Stimulated activated naive B cell treated with anti-CD40 and anti-IgM and Interleukin-4, amounts not matched to agents 10 μg/mL and 1 μg/mL and 100 μg/mL, for 72 hours (primary cell): ENCODE results near the gene TAOK1.
"Not testable (repeated sequence)": the region's sequence is repeated elsewhere in the genome, so short reads cannot be mapped to it uniquely, and the experiment has no call there.

Experiments used
- ATAC-seq, 2 donors: fragments of 150-1000 bp; cut with Tn5 transposase; replicated peaks; 2 replicates each; pipeline ENCODE4 v1.10.0; 2021; ENCODE audit warnings: moderate library complexity in 1 of 2
- DNase-seq: peaks from one replicate; pipeline ENCODE4 v3.0.0; 2021
- H3K27ac Mint-ChIP-seq: one replicate; pipeline ENCODE4 v1.8.0; 2022; ENCODE audit warnings: mild to moderate bottlenecking, mixed read lengths
- H3K27me3 Mint-ChIP-seq, 2 donors: one replicate each; pipeline ENCODE4 v1.8.0; 2022; ENCODE audit warnings: mixed read lengths in 2 of 2
- H3K36me3 Mint-ChIP-seq, 2 donors: one replicate each; pipeline ENCODE4 v1.8.0; 2022; ENCODE audit warnings: mixed read lengths in 2 of 2, mild to moderate bottlenecking in 1 of 2
- H3K4me1 Mint-ChIP-seq, 2 donors: one replicate each; pipeline ENCODE4 v1.8.0; 2022; ENCODE audit warnings: mixed read lengths in 2 of 2, mild to moderate bottlenecking in 1 of 2
- H3K4me3 Mint-ChIP-seq, 2 donors: one replicate each; pipeline ENCODE4 v1.8.0; 2022; ENCODE audit warnings: mild to moderate bottlenecking in 2 of 2, mixed read lengths in 2 of 2, moderate library complexity in 1 of 2
- H3K9me3 Mint-ChIP-seq, 2 donors: one replicate each; pipeline ENCODE4 v1.8.0; 2022; ENCODE audit warnings: mixed read lengths in 2 of 2, mild to moderate bottlenecking in 1 of 2

The TAOK1 gene

DNA sequence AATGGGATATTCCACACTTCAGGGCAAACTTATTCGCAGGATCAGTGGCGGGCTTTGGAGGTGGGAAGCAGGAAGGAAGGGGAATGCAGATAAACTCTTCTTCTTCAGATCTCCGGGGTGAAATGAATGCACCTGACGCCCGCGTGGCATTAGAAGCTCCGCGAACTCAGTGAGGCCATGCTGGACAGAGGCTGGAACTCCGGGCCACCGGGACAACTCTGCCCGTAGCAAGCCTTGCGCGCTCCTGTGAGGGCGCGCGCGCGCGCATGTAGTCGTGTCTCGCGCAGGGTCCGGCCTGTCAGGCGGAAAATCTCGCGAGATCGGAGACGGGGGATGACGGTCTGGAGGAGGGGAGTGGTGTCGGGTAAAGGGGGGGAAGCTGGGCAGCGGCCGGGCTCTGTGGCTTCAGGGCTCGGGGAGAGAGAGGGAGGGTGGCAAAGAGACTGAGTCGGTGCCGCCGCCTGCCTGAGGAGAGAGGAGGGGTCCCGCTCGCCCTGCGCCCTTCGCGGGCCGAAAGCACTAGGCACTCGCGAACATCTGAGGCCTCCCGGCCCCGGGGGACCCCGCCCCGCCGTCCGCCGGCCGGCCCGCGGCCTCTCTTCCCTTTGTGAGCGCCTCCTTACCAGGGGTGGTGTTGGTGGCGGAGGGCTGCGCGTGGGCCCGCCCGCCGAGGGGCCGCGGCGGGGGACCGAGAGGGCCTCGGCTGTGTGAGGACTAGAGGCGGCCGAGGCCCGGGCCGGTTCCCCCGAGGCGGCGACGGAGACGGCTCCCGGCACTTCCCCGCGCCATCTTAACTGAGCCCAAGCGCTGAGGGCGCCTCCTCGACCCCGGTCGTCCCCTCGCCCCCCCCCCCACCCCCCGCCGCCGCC is at the start of gene TAOK1:
Gene TAOK1 (plus strand): TSS at position 382 of the 869 bp plus-strand sequence. CDS start 61,186 bp downstream, outside the sequence.
- peak; percentile 95 to 96 for ATAC-seq

DNA sequence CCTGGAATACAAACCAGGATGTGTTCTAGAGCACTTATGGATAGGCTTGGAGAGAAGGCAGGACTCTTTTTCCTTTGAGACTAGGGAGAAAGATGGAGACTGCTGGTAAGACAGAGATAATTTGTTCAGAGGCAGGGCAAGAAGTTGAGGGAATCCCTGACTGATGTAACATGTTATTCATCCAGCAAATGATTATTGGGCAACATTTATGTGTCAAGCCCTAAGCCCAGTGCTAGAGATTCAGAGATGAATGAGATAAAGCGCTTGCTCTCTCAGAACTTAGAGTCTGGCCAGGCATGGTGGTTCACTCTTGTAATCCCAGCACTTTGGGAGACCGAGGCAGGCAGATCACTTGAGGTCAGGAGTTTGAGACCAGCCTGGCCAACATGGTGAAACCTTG is 48.4 kb upstream of the TAOK1 start:
- Mint-ChIP-seq H3K9me3 (no peaks in the 10 kb centered on the region), H3K4me1 (peaks cover 8 to 12% of the 10 kb centered on the region in 2 donors), H3K4me3 (no peak overlapping the region), H3K27ac (peak overlapping the region; percentile 39), H3K36me3 (no peaks in the 10 kb centered on the region), H3K27me3 (no peaks in the 10 kb centered on the region)
- DNase-seq (no peak), ATAC-seq (no peak)

More for the DNA sequence above, at the start of gene TAOK1:
- H3K27ac Mint-ChIP-seq: peak within 1 kb of the TSS; percentile 99
- peaks cover 14 to 41% of the 10 kb centered on the region in 2 donors for H3K4me1 Mint-ChIP-seq
- H3K36me3 Mint-ChIP-seq: peaks cover 6 to 10% of the 10 kb centered on the region in 2 donors
- H3K9me3 Mint-ChIP-seq: no peaks in the 10 kb centered on the region
- no peaks in the 10 kb centered on the region for H3K27me3 Mint-ChIP-seq
- peak; percentile 97 for DNase-seq
- peak within 1 kb of the TSS; percentile 87 to 97 for H3K4me3 Mint-ChIP-seq

DNA sequence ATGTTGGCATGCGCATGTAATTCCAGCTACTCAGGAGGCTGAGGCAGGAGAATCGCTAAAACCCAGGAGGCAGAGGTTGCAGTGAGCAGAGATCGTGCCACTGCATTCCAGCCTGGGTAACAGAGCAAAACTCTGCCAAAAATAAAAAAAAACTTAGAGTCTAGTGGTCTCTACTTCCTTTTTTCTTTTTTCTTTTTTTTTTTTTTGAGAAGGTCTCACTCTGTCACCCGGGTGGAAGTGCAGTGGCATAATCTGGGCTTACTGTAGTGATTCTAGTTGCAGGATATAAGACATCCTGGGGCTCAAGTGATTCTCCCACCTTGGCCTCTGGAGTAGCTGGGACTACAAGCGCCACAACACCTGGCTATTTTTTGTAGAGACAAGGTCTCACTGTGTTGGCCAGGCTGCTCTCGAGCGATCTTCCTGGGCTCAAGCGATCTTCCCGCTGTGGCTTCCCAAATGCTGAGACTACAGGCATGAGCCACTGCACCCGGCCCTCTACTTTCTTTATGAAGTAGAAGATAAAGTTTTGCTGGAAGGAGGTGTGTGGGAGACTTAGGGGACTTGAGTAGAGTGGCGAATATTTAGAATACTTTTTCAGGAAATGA is 47.9 kb upstream of the TAOK1 start:
- Mint-ChIP-seq H3K27ac (no peak overlapping the region), H3K9me3 (no peaks in the 10 kb centered on the region), H3K36me3 (no peaks in the 10 kb centered on the region), H3K27me3 (no peaks in the 10 kb centered on the region), H3K4me3 (no peak overlapping the region), H3K4me1 (peaks cover 8 to 12% of the 10 kb centered on the region in 2 donors)
- no peak for DNase-seq
- peak; percentile 74 to 75 for ATAC-seq

DNA sequence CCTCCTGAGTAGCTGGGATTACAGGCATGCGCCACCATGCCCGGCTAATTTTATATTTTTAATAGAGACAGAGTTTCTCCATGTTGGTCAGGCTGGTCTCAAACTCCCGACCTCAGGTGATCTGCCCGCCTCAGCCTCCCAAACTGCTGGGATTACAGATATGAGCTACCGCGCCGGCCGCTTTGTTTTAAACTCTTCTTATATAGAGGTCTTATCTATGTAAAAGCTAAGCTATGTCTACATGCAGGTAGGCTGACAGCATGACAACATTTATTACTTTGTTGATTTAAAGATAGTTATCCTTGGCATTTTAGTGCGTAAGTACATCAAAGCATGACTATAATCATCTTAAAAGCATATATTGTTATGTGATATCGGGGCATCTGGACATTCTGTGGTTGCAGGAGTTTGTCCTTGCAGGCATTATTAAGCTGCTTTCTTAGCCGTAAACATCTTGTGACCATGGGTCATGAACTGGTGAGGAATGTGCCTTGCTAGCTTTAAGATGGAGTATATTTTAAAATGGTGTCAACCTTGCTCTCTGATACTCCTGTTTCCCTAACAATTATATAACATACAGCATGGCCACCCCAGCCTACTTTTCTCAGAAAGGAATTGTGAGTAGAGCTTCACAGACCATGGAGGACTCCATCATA is 45.8 kb upstream of the TAOK1 start:
- H3K27ac Mint-ChIP-seq: no peak overlapping the region
- H3K9me3 Mint-ChIP-seq: no peaks in the 10 kb centered on the region
- no peaks in the 10 kb centered on the region for H3K27me3 Mint-ChIP-seq
- H3K36me3 Mint-ChIP-seq: no peaks in the 10 kb centered on the region
- peaks cover 10 to 12% of the 10 kb centered on the region in 2 donors for H3K4me1 Mint-ChIP-seq
- DNase-seq (no peak), ATAC-seq (no peak)
- no peak overlapping the region for H3K4me3 Mint-ChIP-seq

DNA sequence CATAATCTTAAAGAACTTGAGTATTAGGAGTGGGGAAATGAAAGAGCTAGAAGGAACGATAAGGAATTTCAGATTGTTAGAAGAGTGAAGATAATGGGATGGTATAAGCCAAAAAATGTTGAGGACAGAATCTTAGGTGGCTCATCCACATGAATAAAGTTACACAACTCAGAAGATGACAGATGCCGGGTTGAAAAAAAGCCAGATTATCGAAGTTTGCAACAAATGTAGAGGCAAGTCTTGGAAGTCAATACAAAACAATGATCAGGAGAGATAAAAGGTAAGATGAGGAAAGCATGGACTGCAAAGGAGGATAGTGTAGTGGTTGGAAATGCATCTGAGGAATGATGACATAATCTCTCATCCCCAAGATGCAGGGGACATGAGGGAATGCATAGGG is 45.1 kb upstream of the TAOK1 start:
- ATAC-seq (no peak), DNase-seq (no peak)
- Mint-ChIP-seq H3K4me1 (peaks cover 10 to 12% of the 10 kb centered on the region in 2 donors), H3K27me3 (no peaks in the 10 kb centered on the region), H3K36me3 (no peaks in the 10 kb centered on the region), H3K9me3 (no peaks in the 10 kb centered on the region), H3K27ac (no peak overlapping the region), H3K4me3 (no peak overlapping the region)

DNA sequence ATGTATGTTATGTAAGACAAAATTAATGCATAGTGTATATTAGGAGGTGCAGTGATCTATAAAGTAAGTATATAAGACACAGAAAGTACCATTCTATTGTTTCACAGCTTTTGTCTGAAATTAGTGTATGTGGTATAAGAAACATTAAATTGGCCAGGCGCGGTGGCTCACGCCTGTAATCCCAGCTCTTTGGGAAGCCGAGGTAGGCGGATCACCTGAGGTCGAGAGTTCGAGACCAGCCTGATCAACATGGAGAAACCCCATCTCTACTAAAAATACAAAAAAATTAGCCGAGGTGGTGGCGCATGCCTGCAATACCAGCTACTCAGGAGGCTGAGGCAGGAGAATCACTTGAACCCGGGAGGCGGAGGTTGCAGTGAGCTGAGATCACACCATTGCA is 44.7 kb upstream of the TAOK1 start:
- not testable (repeated sequence) for H3K27me3 Mint-ChIP-seq, H3K36me3 Mint-ChIP-seq, DNase-seq, H3K27ac Mint-ChIP-seq, H3K4me3 Mint-ChIP-seq, H3K9me3 Mint-ChIP-seq, ATAC-seq
- H3K4me1 Mint-ChIP-seq: peaks cover 10 to 12% of the 10 kb centered on the region in 2 donors

DNA sequence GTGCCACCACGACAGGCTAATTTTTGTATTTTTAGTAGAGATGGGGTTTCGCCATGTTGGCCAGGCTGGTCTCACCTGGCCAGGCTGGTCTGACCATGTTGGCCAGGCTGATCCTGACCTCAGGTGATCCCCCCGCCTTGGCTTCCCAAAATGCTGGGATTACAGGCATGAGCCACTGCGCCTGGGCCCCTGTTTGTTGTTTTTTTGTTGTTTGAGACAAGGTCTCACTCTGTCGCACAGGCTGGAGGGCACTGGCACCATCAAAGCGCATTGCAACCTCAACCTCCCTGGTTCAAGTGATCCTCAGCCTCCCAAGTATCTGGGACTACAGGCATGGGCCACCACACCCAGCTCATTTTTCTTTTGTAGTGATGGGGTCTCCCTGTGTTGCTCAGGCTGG is 43.7 kb upstream of the TAOK1 start:
- Mint-ChIP-seq H3K36me3 (no peaks in the 10 kb centered on the region), H3K27ac (no peak overlapping the region), H3K27me3 (no peaks in the 10 kb centered on the region), H3K4me1 (peaks cover 7 to 9% of the 10 kb centered on the region in 2 donors), H3K4me3 (no peak overlapping the region), H3K9me3 (no peaks in the 10 kb centered on the region)
- no peak for DNase-seq
- ATAC-seq: no peak

DNA sequence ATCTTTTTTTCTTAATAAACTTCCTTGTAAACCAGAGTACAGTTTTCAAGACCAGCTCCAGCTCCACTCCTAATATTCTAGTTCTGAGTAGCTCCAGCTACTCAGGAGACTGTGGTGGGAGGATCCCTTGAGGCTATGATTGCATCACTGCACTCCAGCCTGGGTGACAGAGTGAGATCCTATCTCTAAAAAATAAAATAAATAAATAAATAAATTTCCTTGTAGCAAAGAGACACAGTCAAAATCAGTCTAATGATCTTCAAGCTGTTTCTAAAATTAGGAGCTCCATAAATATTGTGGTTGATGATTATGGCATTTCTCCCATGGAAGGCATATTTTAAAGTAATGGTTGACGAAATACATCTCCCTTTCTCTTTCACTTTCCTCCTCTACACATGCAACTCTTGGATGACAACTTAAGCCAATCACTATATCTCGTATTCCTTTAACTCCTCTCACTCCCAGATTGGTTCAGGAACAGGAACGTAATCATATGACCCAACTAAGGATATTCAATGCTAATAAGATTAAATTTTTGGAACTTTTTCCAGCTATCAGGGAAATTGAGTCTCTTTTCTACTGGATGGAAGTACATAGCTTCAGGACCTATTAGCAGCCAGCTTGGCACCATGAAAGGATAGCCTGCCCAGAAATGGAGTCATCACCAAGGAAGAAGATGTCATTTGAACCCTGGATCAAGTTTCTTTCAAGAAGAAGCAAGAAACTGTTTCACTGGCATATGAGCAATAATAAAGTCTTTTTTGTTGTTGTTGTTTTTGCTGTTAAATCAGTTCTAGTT is 42.1 kb upstream of the TAOK1 start:
- peaks cover 0 to 1% of the 10 kb centered on the region in 2 donors for H3K4me1 Mint-ChIP-seq
- no peak overlapping the region for H3K27ac Mint-ChIP-seq
- H3K9me3 Mint-ChIP-seq: no peaks in the 10 kb centered on the region
- DNase-seq: no peak
- no peak for ATAC-seq
- no peaks in the 10 kb centered on the region for H3K27me3 Mint-ChIP-seq
- no peak overlapping the region for H3K4me3 Mint-ChIP-seq
- H3K36me3 Mint-ChIP-seq: no peaks in the 10 kb centered on the region

DNA sequence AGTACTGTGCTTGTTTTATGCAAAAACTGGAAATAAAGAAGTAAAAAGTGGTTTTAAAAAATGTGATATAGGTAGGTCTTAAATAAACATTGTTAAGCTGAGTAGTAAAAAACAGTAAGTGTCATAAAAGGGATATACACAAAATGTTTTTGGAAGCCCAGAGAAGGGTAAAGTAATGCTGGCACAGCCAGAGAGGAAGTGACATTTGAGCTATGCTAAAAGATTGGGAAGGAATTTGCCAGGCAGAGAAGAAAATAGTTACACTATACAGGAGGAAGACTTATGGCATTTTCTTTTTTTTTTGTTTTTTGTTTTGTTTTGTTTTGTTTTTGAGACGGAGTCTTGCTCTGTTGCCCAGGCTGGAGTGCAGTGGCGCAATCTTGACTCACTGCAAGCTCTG is 40.8 kb upstream of the TAOK1 start:
- peaks cover 0 to 1% of the 10 kb centered on the region in 2 donors for H3K4me1 Mint-ChIP-seq
- H3K27me3 Mint-ChIP-seq: no peaks in the 10 kb centered on the region
- DNase-seq (no peak), ATAC-seq (no peak)
- H3K36me3 Mint-ChIP-seq: no peaks in the 10 kb centered on the region
- H3K27ac Mint-ChIP-seq: no peak overlapping the region
- H3K4me3 Mint-ChIP-seq: no peak overlapping the region
- H3K9me3 Mint-ChIP-seq: no peaks in the 10 kb centered on the region

DNA sequence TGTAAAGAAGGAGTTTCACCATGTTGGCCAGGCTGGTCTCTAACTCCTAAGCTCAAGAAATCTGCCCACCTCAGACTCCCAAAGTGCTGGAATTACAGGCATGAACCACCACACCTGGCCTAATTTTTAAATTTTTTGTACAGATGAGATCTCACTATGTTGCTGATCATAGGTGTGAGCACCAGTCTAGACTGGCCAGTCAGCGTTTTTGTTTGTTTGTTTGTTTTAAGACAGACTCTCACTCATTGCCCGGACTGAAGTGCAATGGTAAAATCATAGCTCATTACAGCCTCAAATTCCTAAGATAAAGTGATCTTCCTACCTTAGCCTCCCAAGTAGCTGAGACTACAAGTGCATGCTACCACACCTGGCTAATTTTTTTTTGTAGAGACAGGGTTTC is 38.0 kb upstream of the TAOK1 start:
- H3K4me1 Mint-ChIP-seq: peaks cover 3 to 4% of the 10 kb centered on the region in 2 donors

DNA sequence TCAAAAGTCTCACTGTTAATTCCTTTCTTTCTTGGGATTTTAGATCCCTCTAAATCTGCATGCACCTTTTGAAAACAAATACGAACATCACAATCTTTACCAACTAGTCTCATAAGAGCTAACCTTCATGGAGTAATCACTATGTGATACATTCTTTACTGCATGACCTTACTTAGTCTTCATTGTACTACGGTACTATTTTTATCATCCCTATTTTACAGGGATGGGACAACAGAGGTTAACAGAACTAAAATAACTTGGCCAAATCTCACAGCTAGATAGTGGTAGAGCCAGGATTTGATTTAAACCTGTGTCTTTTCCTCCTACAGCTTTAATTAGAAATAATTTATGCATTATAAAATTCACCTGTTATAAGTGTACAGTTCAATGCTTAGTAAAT is 32.9 kb upstream of the TAOK1 start:
- H3K27ac Mint-ChIP-seq: no peak overlapping the region
- peaks cover 3 to 19% of the 10 kb centered on the region in 2 donors for H3K4me1 Mint-ChIP-seq
- no peaks in the 10 kb centered on the region for H3K36me3 Mint-ChIP-seq
- no peak overlapping the region for H3K4me3 Mint-ChIP-seq
- H3K27me3 Mint-ChIP-seq: peaks cover 0 to 5% of the 10 kb centered on the region in 2 donors
- ATAC-seq (no peak), DNase-seq (no peak)
- H3K9me3 Mint-ChIP-seq: no peaks in the 10 kb centered on the region

More for the DNA sequence above, 38.0 kb upstream of the TAOK1 start:
- H3K36me3 Mint-ChIP-seq: no peaks in the 10 kb centered on the region
- H3K4me3 Mint-ChIP-seq: no peak overlapping the region
- DNase-seq: no peak
- no peak overlapping the region for H3K27ac Mint-ChIP-seq
- no peaks in the 10 kb centered on the region for H3K9me3 Mint-ChIP-seq
- H3K27me3 Mint-ChIP-seq: peaks cover 0 to 4% of the 10 kb centered on the region in 2 donors
- no peak for ATAC-seq

DNA sequence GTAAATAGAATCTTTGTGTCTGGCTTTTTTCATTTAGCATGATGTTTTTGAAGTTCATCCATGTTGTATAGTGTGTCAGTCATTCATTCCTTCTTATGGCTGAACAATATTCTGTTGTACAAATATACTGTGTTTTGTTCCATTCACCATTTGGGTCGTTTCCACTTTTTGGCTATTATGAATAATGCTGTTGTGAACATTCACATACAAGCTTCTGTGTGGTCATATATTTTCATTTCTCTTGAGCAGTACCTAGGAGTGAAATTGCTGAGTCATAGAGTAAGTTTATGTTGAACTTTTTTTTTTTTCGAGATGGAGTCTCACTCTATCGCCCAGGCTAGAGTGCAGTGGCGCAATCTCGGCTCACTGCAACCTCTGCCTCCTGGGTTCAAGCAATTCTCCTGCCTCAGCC is 32.3 kb upstream of the TAOK1 start:
- H3K4me3 Mint-ChIP-seq: no peak overlapping the region
- peaks cover 0 to 5% of the 10 kb centered on the region in 2 donors for H3K27me3 Mint-ChIP-seq
- DNase-seq: no peak
- H3K9me3 Mint-ChIP-seq: no peaks in the 10 kb centered on the region
- peaks cover 3 to 19% of the 10 kb centered on the region in 2 donors for H3K4me1 Mint-ChIP-seq
- peak; percentile 57 to 60 for ATAC-seq
- no peak overlapping the region for H3K27ac Mint-ChIP-seq
- H3K36me3 Mint-ChIP-seq: no peaks in the 10 kb centered on the region

DNA sequence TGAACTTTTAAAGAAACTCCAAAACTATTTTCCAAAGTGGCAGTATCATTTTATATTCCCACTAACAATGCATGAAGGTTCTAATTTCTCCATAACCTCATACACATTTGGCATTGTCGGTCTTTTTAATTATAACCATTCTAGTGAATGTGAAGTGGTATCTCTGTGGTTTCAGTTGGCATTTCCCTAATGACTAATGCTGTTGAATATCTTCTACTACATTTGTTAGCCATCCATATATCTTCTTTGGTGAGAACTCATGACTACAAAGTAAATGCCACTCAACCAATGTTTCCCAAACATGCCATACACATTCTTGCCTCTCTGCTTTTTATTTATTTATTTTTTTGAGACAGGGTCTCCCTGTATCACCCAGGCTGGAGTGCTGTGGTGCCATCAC is 31.7 kb upstream of the TAOK1 start:
- H3K27ac Mint-ChIP-seq: no peak overlapping the region
- H3K4me3 Mint-ChIP-seq: no peak overlapping the region
- H3K36me3 Mint-ChIP-seq: no peaks in the 10 kb centered on the region
- H3K4me1 Mint-ChIP-seq: peaks cover 3 to 19% of the 10 kb centered on the region in 2 donors
- no peaks in the 10 kb centered on the region for H3K9me3 Mint-ChIP-seq
- ATAC-seq: peak; percentile 67 to 71
- DNase-seq: no peak
- peaks cover 0 to 5% of the 10 kb centered on the region in 2 donors for H3K27me3 Mint-ChIP-seq

DNA sequence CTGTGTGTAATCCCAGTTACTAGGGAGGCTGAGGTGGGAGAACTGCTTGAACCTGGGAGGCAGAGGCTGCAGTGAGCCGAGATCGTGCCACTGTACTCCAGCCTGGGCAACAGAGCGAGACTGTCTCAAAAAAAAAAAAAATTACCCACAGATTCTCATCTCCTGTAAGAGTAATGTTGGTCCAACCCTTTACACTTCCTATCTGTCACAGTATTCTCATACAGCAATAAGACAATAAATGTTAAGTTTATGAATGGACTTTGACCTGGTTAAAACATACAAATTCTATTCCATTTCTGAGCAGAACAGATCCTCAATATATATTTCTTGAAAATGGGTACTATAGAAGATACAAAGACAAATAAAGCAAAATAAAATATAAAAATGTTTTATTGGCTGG is 30.4 kb upstream of the TAOK1 start:
- no peak overlapping the region for H3K27ac Mint-ChIP-seq
- H3K36me3 Mint-ChIP-seq: no peaks in the 10 kb centered on the region
- peaks cover 0 to 5% of the 10 kb centered on the region in 2 donors for H3K27me3 Mint-ChIP-seq
- H3K4me3 Mint-ChIP-seq: no peak overlapping the region
- no peak for DNase-seq
- no peak for ATAC-seq
- H3K4me1 Mint-ChIP-seq: peaks cover 3 to 19% of the 10 kb centered on the region in 2 donors
- H3K9me3 Mint-ChIP-seq: no peaks in the 10 kb centered on the region
